MCF 10A (cell line): Measurements from ENCODE around the gene DEFB114. TPM values are rescaled to one million over a fixed set of nuclear protein-coding genes. Genes with fewer than 3 reads are reported as not detected.

Experiments
- BruUV-seq: library from RNA; stranded (reverse); fragments of 400-500 nt; replicated peaks from 2 replicates; lab custom pipeline; 2021; lab: Mats Ljungman, UMichigan
- CTCF ChIA-PET: fragments of 300-600 bp; sonication (Branson Sonifier 250); formaldehyde crosslinking; extraction: SDS; loops from one replicate; lab custom pipeline; 2021; ENCODE audit warnings: antibody characterized with exemption, inconsistent platforms; lab: Yijun Ruan, JAX
- POLR2A ChIA-PET: fragments of 300-600, 350-650 bp; sonication (Branson Sonifier 250); formaldehyde crosslinking; extraction: SDS; loops from one replicate; lab custom pipeline; 2020; ENCODE audit warnings: antibody characterized with exemption, inconsistent platforms; lab: Yijun Ruan, JAX
- DNase-seq: peaks from one replicate; pipeline ENCODE4 v3.0.0-alpha.2; 2018; ENCODE audit not compliant: unreplicated experiment
- H3K27ac Mint-ChIP-seq: one replicate; pipeline ENCODE4 v1.8.0; 2022; ENCODE audit warnings: mild to moderate bottlenecking, low read depth, mixed read lengths; ENCODE audit not compliant: unreplicated experiment
- H3K27me3 Mint-ChIP-seq: one replicate; pipeline ENCODE4 v1.8.0; 2022; ENCODE audit warnings: mixed read lengths; ENCODE audit not compliant: insufficient read depth, unreplicated experiment
- H3K36me3 Mint-ChIP-seq: one replicate; pipeline ENCODE4 v1.8.0; 2022; ENCODE audit warnings: mild to moderate bottlenecking, moderate library complexity, mixed read lengths; ENCODE audit not compliant: insufficient read depth, unreplicated experiment
- H3K4me1 Mint-ChIP-seq: one replicate; pipeline ENCODE4 v1.8.0; 2022; ENCODE audit warnings: mixed read lengths; ENCODE audit not compliant: insufficient read depth, unreplicated experiment
- H3K4me3 Mint-ChIP-seq: one replicate; pipeline ENCODE4 v1.8.0; 2022; ENCODE audit warnings: mild to moderate bottlenecking, moderate library complexity, mixed read lengths; ENCODE audit not compliant: unreplicated experiment
- H3K9me3 Mint-ChIP-seq: one replicate; pipeline ENCODE4 v1.8.0; 2022; ENCODE audit warnings: mixed read lengths; ENCODE audit not compliant: unreplicated experiment
- intact Hi-C: fragments of 100-400 bp; cut with micrococcal nuclease; formaldehyde crosslinking; loops from 2 replicates; pipeline ENCODE4 v1.14.1; 2022
- total RNA-seq: library from RNA; stranded (reverse); gene quantifications from 2 replicates; pipeline ENCODE4 v1.2.3, GENCODE V29; 2022
- TF ChIP-seq, protein P1 (sequence below): fragments of 200-600 bp; IDR thresholded peaks from one replicate; pipeline ENCODE4 v1.8.0; 2022; ENCODE audit warnings: antibody characterized with exemption, mild to moderate bottlenecking; ENCODE audit not compliant: unreplicated experiment

DEFB114 gene
- total RNA-seq, 1 experiment from 2014 or later = not detected

DNA sequence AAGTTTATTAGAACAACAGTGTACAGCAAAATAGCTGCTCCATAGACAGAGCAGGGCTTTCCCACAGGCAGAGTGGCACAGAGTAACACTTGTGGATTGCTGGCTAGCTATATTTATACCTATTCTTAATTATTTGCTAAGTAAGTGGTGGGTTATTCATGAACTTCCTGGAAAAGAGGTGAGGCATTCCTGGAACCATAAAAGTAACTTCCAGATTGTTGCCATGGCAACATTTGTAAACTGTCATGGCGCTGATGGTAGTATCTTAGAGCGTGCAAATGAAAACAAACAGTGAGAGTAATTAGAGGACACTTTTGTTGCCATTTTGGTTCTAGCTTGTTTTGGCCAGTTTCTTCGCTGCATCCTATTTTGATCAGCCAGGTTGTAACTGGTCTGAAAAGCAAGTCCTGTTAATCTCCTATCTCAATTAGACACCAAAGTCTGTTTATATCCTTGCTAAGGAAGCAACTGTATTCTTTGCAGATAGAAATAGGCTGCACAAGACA lies 23.9 kb downstream of the DEFB114 start:
- no peak for DNase-seq
- no peaks in the 10 kb centered on the region for H3K36me3 Mint-ChIP-seq
- CTCF ChIA-PET = no interaction called here
- POLR2A ChIA-PET = interaction anchor here (1.7 kb wide), 1 partner anchor 13 kb away, joined by 3 read pairs; no protein-coding TSS in a partner anchor
- no peaks in the 10 kb centered on the region for H3K4me1 Mint-ChIP-seq
- H3K4me3 Mint-ChIP-seq = no peak overlapping the region
- TF ChIP-seq, protein P1, sequence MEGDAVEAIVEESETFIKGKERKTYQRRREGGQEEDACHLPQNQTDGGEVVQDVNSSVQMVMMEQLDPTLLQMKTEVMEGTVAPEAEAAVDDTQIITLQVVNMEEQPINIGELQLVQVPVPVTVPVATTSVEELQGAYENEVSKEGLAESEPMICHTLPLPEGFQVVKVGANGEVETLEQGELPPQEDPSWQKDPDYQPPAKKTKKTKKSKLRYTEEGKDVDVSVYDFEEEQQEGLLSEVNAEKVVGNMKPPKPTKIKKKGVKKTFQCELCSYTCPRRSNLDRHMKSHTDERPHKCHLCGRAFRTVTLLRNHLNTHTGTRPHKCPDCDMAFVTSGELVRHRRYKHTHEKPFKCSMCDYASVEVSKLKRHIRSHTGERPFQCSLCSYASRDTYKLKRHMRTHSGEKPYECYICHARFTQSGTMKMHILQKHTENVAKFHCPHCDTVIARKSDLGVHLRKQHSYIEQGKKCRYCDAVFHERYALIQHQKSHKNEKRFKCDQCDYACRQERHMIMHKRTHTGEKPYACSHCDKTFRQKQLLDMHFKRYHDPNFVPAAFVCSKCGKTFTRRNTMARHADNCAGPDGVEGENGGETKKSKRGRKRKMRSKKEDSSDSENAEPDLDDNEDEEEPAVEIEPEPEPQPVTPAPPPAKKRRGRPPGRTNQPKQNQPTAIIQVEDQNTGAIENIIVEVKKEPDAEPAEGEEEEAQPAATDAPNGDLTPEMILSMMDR = no peak
- intact Hi-C loops = no loop called here
- H3K27me3 Mint-ChIP-seq = peaks cover 24% of the 10 kb centered on the region
- no peaks in the 10 kb centered on the region for H3K9me3 Mint-ChIP-seq
- H3K27ac Mint-ChIP-seq = no peak overlapping the region
- no TSS peak for BruUV-seq

DNA sequence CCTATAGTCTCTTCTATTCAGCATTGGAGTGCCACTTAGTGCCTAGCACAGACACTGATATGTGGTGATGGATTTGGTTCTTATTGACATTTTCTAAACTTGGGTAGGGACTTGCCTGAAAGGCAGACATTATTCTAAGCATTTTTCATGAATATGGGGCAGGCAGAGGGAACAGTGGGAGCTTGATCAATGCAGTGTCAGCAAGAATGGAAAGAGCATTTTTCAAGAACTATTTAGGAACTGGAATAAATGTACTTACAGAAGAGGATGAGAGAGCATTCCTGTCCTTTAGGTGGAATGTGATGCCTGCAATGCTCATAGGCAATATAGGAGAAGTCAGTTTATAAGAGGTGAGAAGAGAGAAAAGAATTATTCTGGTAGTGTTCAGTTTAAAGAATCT lies 26.2 kb downstream of the DEFB114 start:
- TF ChIP-seq, protein P1 = no peak
- ChIA-PET CTCF (no interaction called here), POLR2A (no interaction called here)
- DNase-seq = no peak
- Mint-ChIP-seq H3K27me3 (peaks cover 24% of the 10 kb centered on the region), H3K36me3 (no peaks in the 10 kb centered on the region), H3K4me1 (no peaks in the 10 kb centered on the region), H3K9me3 (no peaks in the 10 kb centered on the region), H3K27ac (no peak overlapping the region), H3K4me3 (no peak overlapping the region)
- no TSS peak for BruUV-seq
- intact Hi-C loops = no loop called here

DNA sequence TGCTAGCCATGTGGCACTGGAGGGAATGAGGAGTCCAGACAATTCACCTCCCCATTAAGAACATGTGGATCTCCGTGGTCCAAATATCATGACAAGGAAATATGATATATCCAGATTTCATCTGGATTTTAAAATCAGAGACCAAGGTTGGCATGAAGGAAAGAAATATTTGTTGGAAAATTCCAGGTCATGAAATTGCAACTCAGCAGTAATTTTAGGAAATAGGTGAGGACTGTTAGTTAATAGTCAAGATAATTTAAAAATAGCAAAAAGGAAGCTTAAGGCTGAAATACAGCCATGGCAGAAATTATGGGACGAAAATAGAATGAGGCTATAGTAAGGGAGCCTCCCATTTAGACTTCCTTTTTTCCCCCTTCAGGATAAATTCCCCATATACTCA lies 26.9 kb downstream of the DEFB114 start:
- Mint-ChIP-seq H3K4me3 (no peak overlapping the region), H3K27me3 (peaks cover 26% of the 10 kb centered on the region), H3K27ac (no peak overlapping the region), H3K9me3 (no peaks in the 10 kb centered on the region), H3K36me3 (no peaks in the 10 kb centered on the region), H3K4me1 (no peaks in the 10 kb centered on the region)
- intact Hi-C loops = no loop called here
- TF ChIP-seq, protein P1 = no peak
- BruUV-seq = no TSS peak
- POLR2A ChIA-PET = interaction anchor here (0.5 kb wide), 1 partner anchor 1193 kb away, joined by 4 read pairs; no protein-coding TSS in a partner anchor
- DNase-seq = no peak
- CTCF ChIA-PET = no interaction called here

DNA sequence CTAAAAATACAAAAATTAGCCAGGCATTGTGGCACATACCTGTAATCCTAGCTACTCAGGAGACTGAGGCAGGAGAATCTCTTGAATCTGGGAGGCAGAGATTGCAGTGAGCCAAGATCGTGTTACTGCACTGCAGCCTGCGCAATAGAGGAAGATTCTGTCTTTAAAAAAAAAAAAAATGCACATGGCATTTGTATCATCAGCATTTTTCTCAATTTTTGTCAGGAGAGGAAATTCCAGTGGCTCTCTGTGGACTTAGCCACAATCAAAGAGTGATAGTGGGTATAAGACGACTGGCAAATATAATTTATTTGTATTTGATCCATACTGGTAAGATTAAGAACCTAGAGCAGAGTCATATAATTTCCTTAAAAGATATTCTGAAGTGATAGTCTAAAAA lies 28.6 kb downstream of the DEFB114 start:
- no peaks in the 10 kb centered on the region for H3K36me3 Mint-ChIP-seq
- DNase-seq = no peak
- POLR2A ChIA-PET = no interaction called here
- CTCF ChIA-PET = interaction anchor here (0.6 to 1.3 kb wide), 3 partner anchors 96 to 403 kb away, joined by 3 read pairs; no protein-coding TSS in a partner anchor
- H3K4me1 Mint-ChIP-seq = no peaks in the 10 kb centered on the region
- no peak overlapping the region for H3K27ac Mint-ChIP-seq
- H3K4me3 Mint-ChIP-seq = no peak overlapping the region
- TF ChIP-seq, protein P1 = no peak
- H3K9me3 Mint-ChIP-seq = no peaks in the 10 kb centered on the region
- peaks cover 30% of the 10 kb centered on the region for H3K27me3 Mint-ChIP-seq
- BruUV-seq = no TSS peak
- intact Hi-C loops = no loop called here
